Tibial nerve (tissue), 3 donors: ENCODE measurements around the gene ZW10.

ENCODE experiments used
- CTCF ChIP-seq, 5 experiments: fragments of 200-600 bp in 3 of 5; fragments of 450-650 bp in 2 of 5; sonication (generic) in 3 of 5; IDR thresholded peaks; one replicate each; pipeline ENCODE4 v1.5.1; 2016 to 2019; ENCODE audit warnings: antibody characterized with exemption in 5 of 5, mild to moderate bottlenecking in 3 of 5, moderate library complexity in 2 of 5
- POLR2A ChIP-seq, 2 donors: fragments of 450-650 bp; IDR thresholded peaks; one replicate each; pipeline ENCODE4 v1.6.1; 2017; ENCODE audit warnings: antibody characterized with exemption in 2 of 2, mild to moderate bottlenecking in 2 of 2, moderate library complexity in 2 of 2

- TF ChIP-seq POLR2A (IDR thresholded peaks at IDR 0.05): no peak
- TF ChIP-seq CTCF (IDR thresholded peaks at IDR 0.05): no peak
These were observed 89.0 kb downstream of the ZW10 start for GRCh38 chr11:113684496-113684895.
